ENCODE data around the gene COX5A.

Gene COX5A

GRCh38 chr15:74937590-74938371 is at the start of gene COX5A:
COX5A (minus strand) TSS chr15:74938073; CDS start chr15:74938014, 59 bp downstream.
- DNase-seq: peak; percentile 90 to 94

- DNase-seq: no peak
Observed at GRCh38 chr15:74983725-74984231, 45.9 kb upstream of the COX5A start.

- DNase-seq: no peak
Observed at GRCh38 chr15:74982183-74982582, 44.3 kb upstream of the COX5A start.

DNA sequence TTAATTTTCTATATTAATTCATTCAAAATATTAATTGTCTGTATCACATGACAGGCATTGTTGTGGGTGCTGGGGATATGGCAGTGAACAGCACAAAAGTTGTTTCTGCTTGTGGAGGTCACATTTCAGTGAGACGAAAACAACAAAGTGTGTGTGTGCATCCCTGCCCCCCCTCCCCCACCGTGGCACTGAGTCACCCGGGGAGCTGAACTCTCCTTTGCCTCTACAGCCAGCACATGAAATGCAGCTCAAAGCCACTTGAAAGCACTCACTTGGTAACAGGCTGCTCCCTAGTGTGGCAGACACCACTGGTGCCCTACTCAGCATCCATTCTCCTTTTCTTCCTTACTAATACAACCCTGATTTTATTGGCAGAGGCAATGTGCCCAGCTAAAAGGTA is 40.6 kb upstream of the COX5A start:
- DNase-seq: no peak

GRCh38 chr15:74978077-74978476 is 40.2 kb upstream of the COX5A start:
- no peak for DNase-seq

DNA sequence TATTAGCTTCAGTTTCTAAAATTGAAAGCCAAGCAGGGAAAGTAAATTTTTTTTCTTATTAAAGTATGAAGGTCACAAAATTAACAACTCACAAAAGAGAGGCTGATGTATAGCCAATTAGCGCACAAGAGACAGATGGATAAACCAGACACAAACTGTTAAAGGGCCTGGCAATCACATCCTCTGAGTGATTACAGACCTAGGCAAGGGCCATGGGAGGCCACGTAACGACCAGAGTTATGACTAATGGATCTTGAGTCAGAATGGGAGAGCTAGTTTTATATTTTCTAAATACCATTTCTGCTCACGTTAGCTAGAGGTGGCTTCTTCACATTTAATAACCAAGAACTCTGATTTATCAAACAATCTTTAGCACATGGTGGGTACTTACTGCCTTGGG is 39.7 kb upstream of the COX5A start:
- DNase-seq: no peak

- no peak for DNase-seq
Observed at GRCh38 chr15:74976159-74976558, 38.3 kb upstream of the COX5A start.

GRCh38 chr15:74967670-74968069 is 29.8 kb upstream of the COX5A start:
- DNase-seq: no peak

- DNase-seq: no peak
Observed at GRCh38 chr15:74964794-74965193, 26.9 kb upstream of the COX5A start.

DNA sequence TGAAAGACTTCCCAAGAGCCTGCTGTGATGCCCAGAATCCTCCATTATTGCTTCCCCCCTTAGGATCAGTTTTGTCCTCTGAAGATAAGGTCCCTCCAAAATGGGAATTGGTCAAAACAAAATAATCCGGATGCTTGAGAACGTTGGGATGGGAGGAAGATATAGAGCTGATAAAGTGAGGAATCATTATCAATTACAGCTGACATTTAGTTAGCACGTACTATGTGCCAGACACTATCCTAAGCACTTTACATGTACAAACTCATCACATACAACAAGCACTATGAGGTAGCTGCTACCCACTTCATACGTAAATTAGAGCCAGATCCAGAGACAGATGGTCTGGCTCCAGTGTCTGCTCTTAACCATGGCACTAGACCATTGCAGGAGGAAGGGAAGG is 25.3 kb upstream of the COX5A start:
- DNase-seq: no peak

GRCh38 chr15:74962671-74963070 is 24.8 kb upstream of the COX5A start:
- DNase-seq: no peak

DNA sequence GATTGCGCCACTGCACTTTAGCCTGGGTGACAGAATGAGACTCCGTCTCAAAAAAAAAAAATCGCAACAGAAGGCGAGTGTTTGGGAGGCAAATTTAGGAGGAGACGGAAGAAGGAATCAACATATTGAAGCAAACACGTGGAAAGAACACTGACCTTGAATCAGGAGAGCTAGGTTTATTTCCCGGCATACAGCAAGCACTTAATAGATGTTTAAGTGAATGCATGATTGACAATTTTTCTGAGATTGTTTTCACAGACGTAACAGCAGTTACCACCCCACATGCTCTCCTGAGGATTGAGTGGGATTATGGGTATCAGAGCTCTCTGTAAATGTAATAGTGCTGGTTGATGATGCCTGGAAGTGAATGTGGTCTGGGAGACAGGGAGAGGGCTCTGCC is 24.3 kb upstream of the COX5A start:
- DNase-seq: no peak

DNA sequence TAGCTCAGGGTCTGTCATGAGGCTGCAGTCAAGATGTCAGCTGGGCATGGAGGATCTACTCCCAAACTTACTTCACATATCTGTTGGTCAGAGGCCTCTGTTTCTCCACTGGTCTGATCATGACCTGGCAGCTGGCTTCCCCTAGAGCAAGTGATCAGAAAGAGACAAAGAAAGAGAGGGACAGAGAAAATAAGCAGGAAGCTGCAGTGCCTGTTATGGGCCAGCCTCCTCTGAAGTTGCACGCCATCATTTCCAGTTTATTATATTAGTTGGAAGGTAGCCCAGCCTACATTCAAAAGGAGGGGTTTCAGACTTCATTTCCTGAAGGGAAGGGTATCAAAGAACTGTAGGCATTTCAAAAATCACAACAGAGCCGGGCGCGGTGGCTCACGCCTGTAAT is 23.7 kb upstream of the COX5A start:
- no peak for DNase-seq

- no peak for DNase-seq
Observed at GRCh38 chr15:74960995-74961588, 23.2 kb upstream of the COX5A start.

DNA sequence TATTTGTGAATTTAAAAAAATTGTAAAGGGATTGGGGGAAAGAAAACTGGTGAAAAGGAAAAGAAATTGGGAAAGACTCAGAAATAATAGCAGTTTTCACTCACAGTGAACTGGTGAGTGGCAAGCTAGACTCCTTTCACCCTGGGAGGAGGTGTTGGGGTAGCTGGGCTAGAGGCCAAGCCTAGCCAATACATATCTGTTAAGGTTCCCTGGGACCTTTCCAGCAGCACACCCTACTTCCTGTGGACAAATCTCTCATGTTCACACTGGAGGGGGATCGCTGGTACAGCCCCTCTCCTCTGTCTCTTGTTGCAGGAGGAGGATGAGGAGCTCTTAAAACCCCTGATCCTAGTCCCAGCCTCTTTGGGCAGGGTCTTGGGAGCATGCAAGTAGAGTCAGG is 22.4 kb upstream of the COX5A start:
- no peak for DNase-seq

- no peak for DNase-seq
Observed at GRCh38 chr15:74959586-74959939, 21.7 kb upstream of the COX5A start.

- no peak for DNase-seq
Observed at GRCh38 chr15:74958908-74959585, 21.2 kb upstream of the COX5A start.

- no peak for DNase-seq
Observed at GRCh38 chr15:74958320-74958907, 20.5 kb upstream of the COX5A start.

DNA sequence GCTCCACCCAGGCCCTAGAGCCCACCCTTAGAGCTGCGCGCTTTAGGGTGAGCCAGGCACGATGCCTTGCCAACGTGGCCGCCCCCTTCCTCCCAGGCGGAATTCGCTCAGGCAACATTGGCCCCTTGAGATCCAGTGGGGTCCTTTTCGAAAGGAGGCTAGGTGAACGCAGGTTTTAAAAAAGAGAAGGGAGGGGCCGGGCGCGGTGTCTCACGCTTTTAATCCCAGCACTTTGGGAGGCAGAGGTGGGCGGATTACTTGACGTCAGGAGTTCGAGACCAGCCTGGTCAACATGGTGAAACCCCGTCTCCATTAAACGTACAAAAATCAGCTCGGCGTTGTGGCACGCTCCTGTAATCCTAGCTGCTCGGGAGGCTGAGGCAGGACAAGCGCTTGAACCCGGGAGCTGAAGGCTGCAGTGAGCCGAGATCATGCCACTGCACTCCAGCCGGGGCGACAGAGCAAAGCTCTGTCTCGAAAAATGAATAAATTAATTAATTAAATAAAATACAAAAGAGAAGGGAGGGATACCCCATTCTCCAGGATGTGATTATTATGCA is 19.7 kb upstream of the COX5A start:
- DNase-seq: no peak

- DNase-seq: peak; percentile 52 to 71
Observed at GRCh38 chr15:74956648-74957475, 19.0 kb upstream of the COX5A start, which contains the start of gene RPP25. RPP25 (minus strand) TSS chr15:74956772; CDS start chr15:74956583, 189 bp downstream.

- DNase-seq: peak; percentile 37 to 51
Observed at GRCh38 chr15:74955796-74956647, 18.1 kb upstream of the COX5A start.

Data from Kasumi-1 (cell line).